Measurements from ENCODE around the gene TLE2. TPM values are rescaled to one million over a fixed set of nuclear protein-coding genes. Genes with fewer than 3 reads are reported as not detected.

Gene TLE2
- total RNA-seq, 2 experiments from 2014 or later, result 1.2 to 1.6 TPM

DNA sequence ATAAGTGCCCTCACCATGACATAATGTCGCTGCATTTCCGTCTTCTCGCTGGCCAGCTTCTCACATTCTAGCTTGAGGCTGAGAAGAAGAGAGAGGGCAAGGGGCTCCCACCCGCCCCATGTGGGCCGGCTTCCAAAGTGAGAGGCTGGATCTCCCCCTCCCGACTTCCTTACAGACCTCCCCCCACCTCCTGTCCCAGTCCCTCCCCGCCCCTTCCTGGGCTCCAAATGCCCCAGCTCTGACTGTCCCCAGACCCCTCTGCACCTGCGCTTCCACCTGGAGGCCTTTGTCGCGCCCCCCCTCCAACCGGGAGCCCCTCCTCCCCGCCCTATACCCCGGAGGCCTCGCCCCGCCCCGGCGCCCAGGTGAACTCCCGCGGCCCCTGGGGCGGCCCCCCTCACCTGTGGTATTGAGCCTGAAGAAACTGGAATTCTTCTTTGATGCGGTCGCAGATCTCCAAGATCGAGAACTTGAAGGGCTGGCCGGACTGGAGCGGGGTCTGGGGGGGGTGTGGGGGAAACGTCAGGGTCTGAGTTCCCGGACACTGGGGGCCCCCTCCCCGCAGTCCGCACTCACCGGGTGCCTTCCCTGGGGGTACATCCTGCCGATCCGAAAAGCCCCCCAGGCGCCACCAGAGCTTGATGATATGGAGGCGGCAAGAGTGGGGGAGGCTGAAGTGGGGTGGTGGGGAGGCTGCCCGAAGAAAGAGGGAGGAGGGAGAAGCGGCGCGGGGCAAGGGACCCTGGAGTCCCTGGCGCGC is 595 bp downstream of the TLE2 start:
- intact Hi-C loops (cut with micrococcal nuclease; ENCODE audit: unreplicated experiment), result no loop called here
- Histone ChIP-seq H3K79me2 (ENCODE audit: insufficient read depth, low read depth, low read length) (no peaks in the 10 kb centered on the region), H3K27ac (ENCODE audit: low read depth, low read length, poor library complexity, severe bottlenecking) (no peak overlapping the region), H2AFZ (ENCODE audit: low read length) (no peak overlapping the region), H3K4me3 (ENCODE audit: low read depth, low read length, poor library complexity, severe bottlenecking) (peak overlapping the region; percentile 55), H3K4me1 (ENCODE audit: insufficient read depth, low read length, poor library complexity, severe bottlenecking) (peaks cover 24% of the 10 kb centered on the region), H3K4me2 (ENCODE audit: low read length) (peak overlapping the region; percentile 59), H4K20me1 (ENCODE audit: insufficient read depth, low read length) (no peaks in the 10 kb centered on the region), H3K9me2 (ENCODE audit: insufficient read depth, low read length) (no peaks in the 10 kb centered on the region), H3K36me3 (ENCODE audit: insufficient read depth, low read length) (no peaks in the 10 kb centered on the region), H3K9me3 (ENCODE audit: low read length) (no peaks in the 10 kb centered on the region)
- CTCF ChIA-PET (ENCODE audit: unreplicated experiment), result no interaction called here
- no TSS peak for BruUV-seq (replicated peaks)
- POLR2A ChIA-PET, result no interaction called here
- TF ChIP-seq EZH2phosphoT487 (IDR thresholded peaks at IDR 0.05; ENCODE audit: borderline replicate concordance, low read depth, low read length), result peak; percentile 79; the same call in 1 of the 2 replicates
- TF ChIP-seq, protein P1, sequence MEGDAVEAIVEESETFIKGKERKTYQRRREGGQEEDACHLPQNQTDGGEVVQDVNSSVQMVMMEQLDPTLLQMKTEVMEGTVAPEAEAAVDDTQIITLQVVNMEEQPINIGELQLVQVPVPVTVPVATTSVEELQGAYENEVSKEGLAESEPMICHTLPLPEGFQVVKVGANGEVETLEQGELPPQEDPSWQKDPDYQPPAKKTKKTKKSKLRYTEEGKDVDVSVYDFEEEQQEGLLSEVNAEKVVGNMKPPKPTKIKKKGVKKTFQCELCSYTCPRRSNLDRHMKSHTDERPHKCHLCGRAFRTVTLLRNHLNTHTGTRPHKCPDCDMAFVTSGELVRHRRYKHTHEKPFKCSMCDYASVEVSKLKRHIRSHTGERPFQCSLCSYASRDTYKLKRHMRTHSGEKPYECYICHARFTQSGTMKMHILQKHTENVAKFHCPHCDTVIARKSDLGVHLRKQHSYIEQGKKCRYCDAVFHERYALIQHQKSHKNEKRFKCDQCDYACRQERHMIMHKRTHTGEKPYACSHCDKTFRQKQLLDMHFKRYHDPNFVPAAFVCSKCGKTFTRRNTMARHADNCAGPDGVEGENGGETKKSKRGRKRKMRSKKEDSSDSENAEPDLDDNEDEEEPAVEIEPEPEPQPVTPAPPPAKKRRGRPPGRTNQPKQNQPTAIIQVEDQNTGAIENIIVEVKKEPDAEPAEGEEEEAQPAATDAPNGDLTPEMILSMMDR (conservative IDR thresholded peaks at IDR 0.05; ENCODE audit: low read length), result no peak
- no peak for DNase-seq (ENCODE audit: low spot score)

DNA sequence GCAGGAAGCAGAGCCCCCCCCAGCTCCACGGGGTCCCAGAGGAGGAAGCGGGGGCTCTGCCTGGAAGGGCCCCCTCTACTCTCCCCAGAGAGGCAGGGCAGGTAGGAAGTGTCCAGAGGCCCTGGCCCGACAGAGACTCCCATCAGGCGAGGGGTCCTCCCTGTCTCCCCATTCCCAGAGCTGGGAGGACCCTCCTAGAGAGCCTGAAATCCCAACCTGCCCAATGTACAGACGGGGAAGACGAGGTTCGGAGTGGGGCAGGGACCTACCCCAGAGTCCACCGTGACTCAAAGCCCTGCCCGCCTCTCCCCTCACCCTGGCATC is 1.1 kb downstream of the TLE2 start:
- TF ChIP-seq, protein P1 (conservative IDR thresholded peaks at IDR 0.05; ENCODE audit: low read length), result no peak
- no peak for TF ChIP-seq EZH2phosphoT487 (IDR thresholded peaks at IDR 0.05; ENCODE audit: borderline replicate concordance, low read depth, low read length)
- no TSS peak for BruUV-seq (replicated peaks)
- Histone ChIP-seq H3K4me1 (ENCODE audit: insufficient read depth, low read length, poor library complexity, severe bottlenecking) (peaks cover 24% of the 10 kb centered on the region), H2AFZ (ENCODE audit: low read length) (no peak overlapping the region), H4K20me1 (ENCODE audit: insufficient read depth, low read length) (no peaks in the 10 kb centered on the region), H3K36me3 (ENCODE audit: insufficient read depth, low read length) (no peaks in the 10 kb centered on the region), H3K4me3 (ENCODE audit: low read depth, low read length, poor library complexity, severe bottlenecking) (no peak overlapping the region), H3K9me2 (ENCODE audit: insufficient read depth, low read length) (no peaks in the 10 kb centered on the region), H3K27ac (ENCODE audit: low read depth, low read length, poor library complexity, severe bottlenecking) (no peak overlapping the region), H3K4me2 (ENCODE audit: low read length) (no peak overlapping the region), H3K9me3 (ENCODE audit: low read length) (no peaks in the 10 kb centered on the region), H3K79me2 (ENCODE audit: insufficient read depth, low read depth, low read length) (no peaks in the 10 kb centered on the region)
- DNase-seq (ENCODE audit: low spot score), result no peak
- intact Hi-C loops (cut with micrococcal nuclease; ENCODE audit: unreplicated experiment), result no loop called here
- POLR2A ChIA-PET, result no interaction called here
- CTCF ChIA-PET (ENCODE audit: unreplicated experiment), result no interaction called here

GRCh38 chr19:3027292-3027691 is 1.8 kb downstream of the TLE2 start:
- no TSS peak for BruUV-seq (replicated peaks)
- DNase-seq (ENCODE audit: low spot score), result no peak
- H2AFZ ChIP-seq (ENCODE audit: low read length), result no peak overlapping the region
- H3K9me2 ChIP-seq (ENCODE audit: insufficient read depth, low read length), result no peaks in the 10 kb centered on the region
- ChIA-PET CTCF (ENCODE audit: unreplicated experiment) (no interaction called here), POLR2A (interaction anchor here (0.7 kb wide), 1 partner anchor 403 kb away, joined by 3 read pairs; no protein-coding TSS in a partner anchor)
- intact Hi-C loops (cut with micrococcal nuclease; ENCODE audit: unreplicated experiment), result no loop called here
- no peak for TF ChIP-seq EZH2phosphoT487 (IDR thresholded peaks at IDR 0.05; ENCODE audit: borderline replicate concordance, low read depth, low read length)
- TF ChIP-seq, protein P1 (conservative IDR thresholded peaks at IDR 0.05; ENCODE audit: low read length), result no peak
- H3K4me1 ChIP-seq (ENCODE audit: insufficient read depth, low read length, poor library complexity, severe bottlenecking), result peaks cover 28% of the 10 kb centered on the region
- no peaks in the 10 kb centered on the region for H4K20me1 ChIP-seq (ENCODE audit: insufficient read depth, low read length)
- no peaks in the 10 kb centered on the region for H3K9me3 ChIP-seq (ENCODE audit: low read length)
- H3K4me2 ChIP-seq (ENCODE audit: low read length), result no peak overlapping the region
- no peak overlapping the region for H3K4me3 ChIP-seq (ENCODE audit: low read depth, low read length, poor library complexity, severe bottlenecking)
- no peaks in the 10 kb centered on the region for H3K79me2 ChIP-seq (ENCODE audit: insufficient read depth, low read depth, low read length)
- no peak overlapping the region for H3K27ac ChIP-seq (ENCODE audit: low read depth, low read length, poor library complexity, severe bottlenecking)
- no peaks in the 10 kb centered on the region for H3K36me3 ChIP-seq (ENCODE audit: insufficient read depth, low read length)
